ENCODE data around the gene DGKZ.

DNA sequence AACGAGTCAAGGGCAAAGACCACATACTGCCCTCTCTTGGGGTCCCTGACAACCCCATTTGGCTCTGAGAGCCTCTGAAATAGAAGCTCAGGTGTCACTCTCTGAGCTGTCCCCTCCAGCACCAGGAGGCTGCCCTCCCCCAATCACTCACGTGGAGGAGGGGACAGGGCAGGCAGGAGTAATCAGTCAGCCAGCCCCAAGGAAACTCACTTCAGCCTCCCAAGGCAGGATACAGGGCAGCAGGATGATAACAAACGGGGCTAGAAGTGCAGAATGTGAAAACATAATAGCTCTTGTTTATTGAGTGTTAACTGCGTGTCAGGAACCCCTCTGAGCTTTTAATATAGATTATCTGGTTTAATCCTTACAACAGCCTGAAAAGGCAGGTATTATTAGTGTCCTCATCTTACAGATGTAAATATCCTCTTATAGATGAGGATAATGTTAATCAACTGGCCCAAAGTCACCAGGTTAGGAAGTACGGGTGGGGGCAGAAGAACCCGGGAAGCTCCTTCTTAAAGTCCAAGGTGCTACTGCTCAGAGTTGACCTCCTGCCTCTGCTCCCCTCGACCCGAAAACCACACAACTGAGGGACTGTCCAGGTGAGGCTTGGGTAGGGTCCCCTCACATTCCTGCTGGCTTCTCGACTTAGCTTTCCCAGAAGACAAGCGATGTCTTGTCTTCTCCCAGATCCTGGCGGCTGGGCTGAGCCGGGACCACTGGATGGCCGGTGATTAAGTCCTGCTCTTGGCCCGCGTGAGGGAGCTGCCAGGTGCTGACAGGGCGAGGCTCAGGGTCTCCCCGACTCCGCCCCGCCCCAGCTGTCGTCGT, 41.6 kb downstream of the DGKZ start:
- TF ChIP-seq CTCF (IDR thresholded peaks at IDR 0.05) (no peak), EP300 (IDR thresholded peaks at IDR 0.05) (no peak), POLR2AphosphoS5 (IDR thresholded peaks at IDR 0.05) (no peak), POLR2A (IDR thresholded peaks at IDR 0.05) (no peak)

All from sigmoid colon (tissue), 4 donors.